NCI-H345 treated with DMSO at 0.1 percent for 48 hours (cell line): Measurements from ENCODE around the gene RAD51B.

Experiments
- DNase-seq: peaks from one replicate; lab custom pipeline; 2025; ENCODE audit not compliant: unreplicated experiment; lab: John Stamatoyannopoulos, UW

The RAD51B gene

DNA sequence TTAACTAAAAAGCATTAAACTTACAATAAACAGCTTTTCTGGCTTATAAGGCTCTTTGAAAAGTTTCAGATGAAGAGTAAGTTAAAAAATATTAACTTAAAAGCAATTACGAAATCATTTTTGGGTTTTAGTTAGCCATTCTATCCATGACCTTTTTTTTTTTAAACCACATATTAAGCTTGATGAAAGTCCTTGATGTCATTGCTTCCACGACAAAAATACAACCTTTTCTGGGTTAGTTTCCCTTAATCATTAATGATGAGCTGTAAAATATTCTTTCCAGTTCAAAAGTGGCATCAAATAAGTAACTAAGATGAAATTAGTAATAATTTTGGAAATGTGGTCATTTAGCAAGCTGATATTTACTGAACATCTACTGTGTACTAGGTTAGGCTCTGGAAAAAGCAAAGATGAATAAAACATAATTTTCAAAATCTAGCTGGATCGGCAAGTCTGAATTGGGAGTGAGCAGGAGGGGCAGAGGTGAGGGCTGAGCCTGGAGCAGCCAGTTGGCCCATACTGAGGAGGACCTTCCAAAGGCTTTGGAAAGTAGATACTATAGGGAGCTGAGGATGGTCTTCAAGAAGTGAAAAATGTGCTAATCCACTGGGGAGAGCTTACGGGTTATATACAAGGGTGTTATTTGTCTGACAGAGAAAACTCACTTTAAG lies 628.1 kb downstream of the RAD51B start:
- no peak for DNase-seq

DNA sequence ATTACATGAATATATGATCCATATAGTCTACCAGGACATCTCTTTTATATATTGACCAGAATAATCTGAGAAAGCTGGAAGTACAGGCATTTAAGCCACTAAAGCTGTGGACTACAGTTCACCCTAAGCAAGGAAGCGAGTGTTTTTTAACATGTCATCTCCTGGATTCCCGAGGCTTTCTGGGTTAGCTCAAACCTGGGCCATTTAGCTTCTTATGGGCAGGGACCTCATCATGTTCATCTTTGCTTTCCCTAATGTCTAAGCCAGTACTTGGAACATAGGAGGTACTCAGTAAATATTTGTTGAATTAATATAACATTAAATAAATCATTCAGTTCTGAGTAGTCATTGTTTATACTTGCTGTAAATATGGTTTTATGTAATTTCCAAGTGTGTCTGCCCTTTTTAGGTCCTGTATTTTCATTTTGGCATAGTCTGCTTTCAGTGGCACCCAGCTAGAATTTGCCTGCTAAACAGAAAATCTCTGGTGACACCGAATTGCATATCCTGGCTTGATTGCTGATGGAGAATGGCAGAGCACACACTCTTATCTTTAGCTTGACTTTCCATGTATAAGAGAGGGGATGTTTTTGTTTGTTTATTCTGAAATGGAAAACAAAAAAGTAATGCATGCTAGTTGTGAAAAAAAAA lies 628.8 kb downstream of the RAD51B start:
- no peak for DNase-seq

DNA sequence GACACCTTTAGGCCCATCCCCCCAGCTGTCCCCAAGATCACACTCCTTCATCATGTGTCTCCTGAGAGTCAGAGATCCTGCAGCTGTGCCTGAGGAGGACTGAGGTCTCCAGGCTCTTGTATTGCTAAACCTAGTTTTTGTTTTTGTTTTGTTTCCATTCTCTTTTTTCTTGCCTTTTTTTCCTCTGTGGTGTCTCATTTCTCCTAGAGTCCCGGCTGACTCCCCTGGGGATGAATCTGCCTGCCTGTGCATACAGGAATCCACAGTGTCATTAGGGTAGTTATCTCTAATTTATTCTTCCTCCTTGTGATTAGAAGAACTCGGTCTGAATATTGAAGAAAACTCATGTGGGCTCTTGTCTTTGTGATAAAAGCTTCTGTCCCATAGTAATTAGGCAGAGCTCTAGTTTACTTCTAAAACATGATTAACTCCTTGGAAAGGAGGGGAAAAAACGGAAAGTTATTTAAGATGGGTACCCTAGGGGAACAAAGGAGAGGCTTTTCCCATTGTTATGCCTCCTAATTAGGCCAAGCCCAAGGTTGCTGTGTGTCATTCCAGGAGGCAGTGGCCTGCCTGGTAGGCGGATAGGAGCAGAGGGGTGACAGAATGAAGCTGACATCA lies 630.1 kb downstream of the RAD51B start:
- no peak for DNase-seq

DNA sequence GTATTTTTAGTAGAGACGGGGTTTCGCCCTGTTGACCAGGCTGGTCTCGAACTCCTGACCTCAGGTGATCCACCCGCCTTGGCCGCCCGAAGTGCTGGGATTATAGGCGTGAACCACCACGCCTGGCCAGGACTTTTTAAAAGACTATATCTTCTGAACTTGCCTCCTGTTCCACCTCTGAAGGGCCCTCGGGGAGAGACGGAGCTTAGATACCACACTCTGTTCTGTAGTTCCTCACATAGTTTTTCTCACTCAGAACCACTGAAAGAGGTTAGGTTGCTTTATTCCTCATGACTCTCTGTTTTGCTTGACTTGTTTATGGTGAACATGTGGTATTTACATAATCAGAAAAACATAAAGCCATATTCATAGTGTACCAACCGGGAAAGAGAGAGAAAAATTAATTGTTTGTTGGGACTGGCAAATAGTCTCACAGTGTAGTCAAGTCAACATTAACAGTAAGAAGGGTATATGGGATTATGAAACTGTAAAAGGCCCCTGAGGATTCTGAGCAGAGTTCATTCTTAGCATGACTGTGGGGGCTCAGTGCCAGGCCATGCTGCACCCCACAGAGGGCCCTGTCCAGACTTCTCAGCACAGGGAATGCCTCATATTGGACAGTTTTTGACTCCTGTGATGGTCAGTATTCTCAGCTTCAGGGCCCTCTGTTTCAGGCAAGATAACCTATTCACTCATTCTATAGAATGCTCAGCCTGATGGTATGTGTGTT lies 631.0 kb downstream of the RAD51B start:
- no peak for DNase-seq

DNA sequence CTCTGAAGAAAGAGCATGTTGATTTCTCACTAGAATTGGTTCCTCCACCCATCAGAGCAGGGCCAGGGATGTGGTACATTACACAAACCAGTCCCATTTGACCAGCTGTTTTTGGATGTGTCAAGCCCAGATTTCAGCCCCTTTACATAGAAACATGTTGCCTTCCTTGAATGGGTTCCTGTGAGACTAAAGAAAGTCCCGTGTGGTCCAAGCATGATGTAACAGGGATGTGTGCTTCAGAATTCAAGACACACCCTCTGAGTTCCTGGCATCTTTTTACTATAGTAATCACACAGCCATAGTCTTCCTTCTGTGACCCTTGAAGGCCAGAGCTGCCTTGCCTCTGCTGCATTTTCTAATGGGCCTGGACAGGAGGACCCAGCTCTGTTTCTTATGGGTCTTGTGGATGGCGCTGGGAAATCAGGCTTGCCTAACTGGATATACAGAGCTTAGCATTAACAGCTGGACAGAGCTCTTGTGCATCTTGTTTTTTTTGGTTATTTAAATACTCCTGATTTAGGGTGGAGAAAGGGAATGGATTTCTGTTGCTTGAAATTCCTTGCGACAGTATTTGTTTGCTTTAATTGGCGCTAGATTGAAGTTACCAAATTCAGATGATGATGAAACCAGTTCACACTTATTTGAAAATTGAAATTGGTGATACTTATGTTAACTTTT lies 632.3 kb downstream of the RAD51B start:
- DNase-seq: no peak

DNA sequence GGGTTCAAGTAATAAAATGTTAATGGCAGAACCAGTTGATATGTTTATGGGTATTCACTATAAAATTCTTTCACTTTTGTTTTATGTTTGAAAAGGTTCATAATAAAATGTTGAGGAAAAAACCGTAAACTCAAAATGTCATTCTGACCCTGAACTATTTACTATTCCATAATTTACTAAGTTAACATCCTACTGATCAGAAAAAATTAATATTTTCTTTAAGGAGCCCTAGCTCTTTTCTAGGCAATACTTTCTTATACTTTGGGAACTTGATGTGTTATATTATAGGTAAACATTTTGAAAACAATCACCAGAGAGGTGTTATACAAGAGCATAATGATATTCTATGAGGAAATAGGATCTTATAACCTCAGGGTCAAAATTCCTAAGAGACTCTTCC lies 638.7 kb downstream of the RAD51B start:
- no peak for DNase-seq

DNA sequence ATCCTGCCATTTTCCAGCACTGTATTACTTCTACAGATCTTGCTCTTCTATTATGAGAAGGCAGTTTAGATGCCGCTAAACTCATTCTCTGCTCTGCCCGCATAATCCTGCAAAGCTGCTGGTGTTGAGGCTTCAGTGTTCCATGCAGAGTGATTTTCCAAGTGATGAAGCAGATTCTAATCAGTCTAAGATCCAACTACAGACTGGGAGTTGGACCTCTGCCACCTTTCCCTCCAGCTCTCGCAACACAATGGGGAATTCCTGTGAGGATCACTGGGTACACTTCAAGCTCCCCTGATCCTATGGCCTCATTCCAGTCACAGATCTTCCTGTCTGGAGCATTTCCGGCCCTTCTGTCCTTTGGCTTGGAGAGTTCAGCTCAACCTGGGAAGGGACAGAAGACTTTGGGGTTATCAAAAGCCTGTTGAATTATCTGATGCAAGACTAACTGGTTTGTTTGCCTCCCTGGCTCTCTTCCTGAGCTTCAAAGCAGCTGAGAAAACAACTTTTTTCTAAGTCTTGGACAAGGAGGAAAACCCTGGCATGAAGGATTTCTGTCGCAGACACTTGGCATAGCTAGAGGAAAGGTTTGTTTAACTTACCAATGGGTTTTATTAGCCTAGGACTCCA lies 639.4 kb downstream of the RAD51B start:
- DNase-seq: no peak

DNA sequence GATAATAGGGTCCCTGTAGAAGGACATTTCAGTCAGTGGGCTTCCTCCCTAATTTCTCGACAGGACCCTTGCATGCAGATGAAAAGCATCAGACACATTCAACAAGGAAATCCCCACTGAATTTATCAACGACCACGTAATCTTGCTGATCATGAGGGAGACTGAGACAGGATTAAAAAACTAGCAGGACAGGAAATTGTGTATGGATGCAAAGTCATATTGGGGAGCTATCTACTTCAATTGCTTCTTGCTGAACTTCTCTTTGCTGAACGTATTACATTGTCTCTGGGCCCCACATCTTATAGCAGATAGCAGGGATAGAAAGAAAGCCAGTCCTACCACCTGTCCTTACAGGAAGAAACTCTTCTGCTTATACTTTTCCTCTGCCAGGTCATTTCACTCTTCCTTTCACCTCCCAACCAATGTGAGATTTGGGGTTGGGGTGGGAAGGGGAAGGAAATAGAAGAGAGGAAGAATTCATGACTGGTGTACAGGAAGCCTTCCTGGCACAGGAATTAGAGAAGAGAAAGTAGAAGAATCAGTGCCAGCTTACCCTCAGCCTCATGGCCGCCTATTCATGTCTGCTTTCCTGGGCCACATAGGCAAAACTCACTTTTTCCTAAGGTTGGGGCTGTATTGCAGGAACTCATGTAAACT lies 640.0 kb downstream of the RAD51B start:
- no peak for DNase-seq

DNA sequence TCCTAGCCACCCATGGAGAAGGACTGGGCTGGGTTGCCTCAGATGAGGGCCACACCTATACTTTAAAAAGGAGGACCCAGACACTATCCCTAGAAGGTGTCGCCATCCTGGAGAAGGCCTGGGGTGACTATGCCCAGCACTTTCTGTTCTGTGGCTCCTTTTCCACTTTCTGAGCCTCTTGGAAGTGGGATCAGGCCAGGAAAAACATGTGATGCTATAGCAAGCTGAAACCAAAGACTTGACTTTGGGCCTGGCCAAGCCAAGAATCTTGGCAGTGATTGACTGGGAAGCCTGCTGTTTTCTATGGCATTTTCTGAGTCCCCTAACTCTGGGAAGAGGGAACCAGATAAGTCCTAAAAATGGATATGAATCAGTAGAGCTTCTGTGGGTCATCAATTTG lies 641.0 kb downstream of the RAD51B start:
- DNase-seq: no peak

DNA sequence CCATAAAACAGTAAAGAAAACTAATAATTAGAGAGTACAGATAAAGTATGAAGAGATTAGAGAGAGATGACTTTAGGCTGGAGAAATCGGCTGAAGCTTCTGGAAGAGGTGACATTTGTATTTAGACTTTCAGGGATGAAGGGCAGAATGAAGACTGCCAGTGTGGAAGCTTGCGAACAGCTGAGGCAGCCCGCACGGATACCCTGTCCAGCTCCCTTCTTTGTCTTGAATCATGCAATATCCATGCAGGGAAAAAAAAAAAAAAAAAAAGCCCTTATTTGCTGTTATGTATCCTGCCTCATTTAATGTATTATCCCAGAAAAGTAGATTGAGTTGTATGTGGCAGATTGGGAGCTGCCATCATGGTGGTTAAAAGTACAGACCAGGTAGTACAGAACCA lies 641.5 kb downstream of the RAD51B start:
- DNase-seq: no peak

DNA sequence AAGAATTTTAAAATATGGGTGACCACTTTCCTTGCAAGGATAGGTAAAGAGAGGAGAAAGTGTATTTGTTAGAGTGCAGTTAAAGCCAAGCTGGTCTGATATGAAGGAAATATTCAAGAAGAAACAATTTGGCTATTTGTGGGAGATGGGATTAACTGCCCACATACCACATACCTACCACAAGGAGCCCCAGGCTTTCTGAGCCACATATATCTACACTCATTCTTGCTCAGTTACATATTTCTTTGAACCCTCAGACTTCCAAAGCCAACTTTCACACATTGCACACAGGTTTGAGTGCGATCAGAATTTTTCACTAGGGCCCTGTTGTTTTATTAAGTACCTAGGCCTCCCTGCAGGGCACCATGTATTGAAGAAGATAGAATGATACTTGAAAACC lies 643.1 kb downstream of the RAD51B start:
- DNase-seq: no peak

DNA sequence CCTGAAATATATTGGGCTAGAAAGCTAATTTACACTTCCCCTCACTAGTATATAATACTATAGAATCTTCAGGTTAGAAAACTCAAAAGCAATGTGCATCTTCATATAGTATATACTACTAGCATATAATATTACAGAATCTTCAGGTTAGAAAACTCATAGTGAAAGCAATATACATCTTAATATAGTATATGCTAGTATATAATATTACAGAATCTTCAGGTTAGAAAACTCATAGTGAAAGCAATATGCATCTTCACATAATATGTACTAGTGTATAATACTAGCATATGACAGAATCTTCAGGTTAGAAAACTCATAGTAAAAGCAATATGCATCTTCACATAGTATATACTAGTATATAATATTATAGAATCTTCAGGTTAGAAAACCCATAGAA lies 643.7 kb downstream of the RAD51B start:
- DNase-seq: no peak

DNA sequence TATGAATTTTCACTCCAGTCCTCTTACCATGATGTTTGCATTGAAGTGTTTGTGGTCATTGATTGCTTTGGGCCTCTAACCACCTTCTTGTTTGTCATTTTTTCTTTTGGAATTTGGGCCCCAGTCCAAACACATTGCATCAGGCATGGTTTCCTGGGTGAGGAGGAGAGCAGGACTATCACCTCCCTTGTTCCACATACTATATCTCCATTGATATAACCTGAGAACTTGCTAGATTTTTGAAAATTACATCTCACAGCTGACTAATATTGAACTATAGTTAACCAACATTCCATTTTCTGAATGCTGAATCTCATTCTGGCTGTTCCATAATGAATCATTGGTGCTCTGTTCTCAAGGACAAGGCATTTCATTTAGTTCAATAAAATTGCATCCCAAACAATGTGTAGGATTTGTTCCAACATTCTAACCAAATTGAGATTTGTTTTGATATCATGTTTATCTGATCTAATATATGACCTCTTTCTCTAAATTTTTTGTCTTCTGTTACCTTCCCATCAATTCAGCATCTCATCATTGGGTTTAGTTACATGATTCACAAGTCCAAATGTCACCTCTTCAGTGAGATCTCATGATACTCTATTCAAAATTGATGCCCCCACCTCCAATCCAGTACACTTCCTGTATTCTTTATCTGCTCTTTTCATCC lies 644.3 kb downstream of the RAD51B start:
- DNase-seq: no peak

DNA sequence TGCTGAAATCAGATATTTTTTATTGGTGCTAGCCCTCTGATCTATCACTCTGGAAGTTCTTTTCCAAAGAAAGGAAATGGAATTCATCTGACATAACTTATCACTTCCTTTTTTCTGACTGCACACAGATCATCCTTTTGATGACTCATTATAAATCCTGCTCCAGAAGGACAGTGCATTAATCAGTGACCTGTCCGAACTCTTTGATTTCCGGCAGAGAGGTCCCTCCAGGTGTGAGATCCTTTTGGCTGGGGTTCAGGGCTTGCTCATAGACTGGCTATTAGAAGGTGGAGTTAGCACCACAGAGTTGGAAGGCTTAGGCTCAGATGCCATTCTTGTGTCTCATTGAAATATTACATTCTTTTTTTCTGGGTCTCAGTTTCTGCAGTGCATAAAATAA lies 645.1 kb downstream of the RAD51B start:
- no peak for DNase-seq

DNA sequence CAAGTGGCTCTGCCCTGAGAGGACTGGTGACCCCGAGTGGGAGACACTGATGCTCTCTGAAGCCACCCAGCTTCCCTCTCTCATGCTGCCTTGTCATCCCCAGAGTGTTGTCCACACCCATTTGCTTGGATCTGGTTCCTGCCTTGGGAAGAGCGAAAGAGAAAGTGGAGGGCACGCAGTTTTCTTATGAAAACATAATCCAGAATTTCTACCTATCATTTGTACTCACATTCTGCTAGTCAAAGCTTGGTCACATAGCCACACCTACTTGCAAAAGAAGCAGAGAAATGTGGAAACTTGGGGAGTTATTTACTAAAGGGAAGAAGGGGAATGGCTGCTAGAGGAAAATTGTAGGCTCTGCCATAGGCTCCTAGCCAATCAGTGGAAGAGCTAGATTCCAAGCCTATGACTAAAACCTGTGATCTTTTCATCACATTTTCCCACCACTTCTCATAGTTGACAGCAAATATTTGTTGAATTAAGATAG lies 647.0 kb downstream of the RAD51B start:
- no peak for DNase-seq

DNA sequence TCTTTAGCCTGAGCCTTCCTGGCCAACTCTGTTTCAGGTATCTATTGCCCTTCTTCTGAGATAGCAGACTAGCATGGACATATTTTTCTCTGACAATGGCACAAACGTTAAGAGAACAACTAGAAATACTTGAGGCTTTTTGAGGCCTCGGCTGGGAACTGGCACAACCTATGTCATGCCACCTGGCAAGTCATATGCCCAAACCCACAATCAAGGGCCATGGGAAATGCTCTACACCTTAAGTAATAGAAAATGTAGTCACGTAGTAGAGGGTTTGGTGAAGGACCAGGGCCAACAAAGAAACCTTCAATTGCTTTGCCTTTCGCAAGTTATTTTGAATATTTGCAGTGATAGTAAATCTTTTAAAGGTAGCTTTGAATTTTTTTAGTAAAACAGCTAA lies 647.8 kb downstream of the RAD51B start:
- DNase-seq: no peak

DNA sequence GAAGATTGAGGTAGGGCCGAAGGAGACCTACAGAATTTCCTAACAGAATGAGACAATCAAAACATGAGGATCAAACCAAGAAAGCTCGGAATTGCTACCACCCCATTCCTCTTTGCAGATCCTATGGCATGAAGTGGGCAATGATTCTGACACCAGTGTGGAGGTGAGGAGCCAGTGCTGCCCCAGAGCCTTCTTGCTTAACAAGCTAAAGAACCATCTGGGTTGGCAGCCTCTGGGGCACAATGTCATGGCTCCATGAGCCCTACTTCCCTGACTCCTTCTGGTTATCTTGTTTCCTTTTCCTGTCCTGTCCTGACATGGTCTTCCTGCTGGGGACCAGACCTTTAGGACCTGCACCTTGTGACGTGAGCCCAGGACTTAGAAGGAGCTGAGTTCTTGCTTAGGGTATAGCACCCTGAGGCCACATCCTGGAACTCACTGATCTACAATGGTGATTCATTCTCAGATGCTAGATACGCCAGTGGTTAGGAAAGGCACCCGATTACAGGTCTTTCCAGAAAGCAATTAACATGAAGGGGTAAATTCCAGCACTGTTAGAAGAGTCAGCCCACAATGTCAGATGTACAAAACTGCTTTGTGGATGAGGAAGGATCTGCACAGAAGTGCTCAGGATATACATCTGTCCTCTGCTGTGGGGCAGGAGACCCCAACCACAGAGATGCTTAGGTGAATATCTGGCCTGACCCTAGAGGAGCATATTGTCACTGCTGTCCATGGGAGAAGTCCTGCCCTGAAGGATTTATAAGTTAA lies 649.0 kb downstream of the RAD51B start:
- DNase-seq: no peak

DNA sequence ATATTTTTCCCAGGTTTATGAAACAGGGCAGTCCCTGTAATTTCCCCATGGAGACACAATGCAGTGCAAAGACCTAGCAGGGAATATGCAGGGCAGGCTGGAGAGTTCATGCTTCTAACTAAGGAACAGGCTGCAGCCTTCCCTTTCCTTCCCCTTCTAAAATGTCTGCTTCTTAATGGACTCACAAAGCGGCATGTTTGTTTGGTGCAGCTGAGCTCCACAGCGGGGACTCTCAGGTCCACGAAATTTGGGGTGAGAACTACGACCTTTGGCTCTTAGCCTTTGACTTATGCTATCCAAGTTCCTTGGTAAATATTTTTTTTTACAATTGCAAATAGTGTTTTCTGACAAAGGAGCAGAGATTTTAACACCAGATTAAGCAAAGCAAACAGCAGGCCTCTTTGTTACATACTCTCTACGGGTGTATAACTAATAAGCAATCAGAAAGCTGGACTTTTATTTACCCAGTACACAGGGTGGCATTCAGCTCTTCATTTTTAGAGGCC lies 649.7 kb downstream of the RAD51B start:
- DNase-seq: no peak

DNA sequence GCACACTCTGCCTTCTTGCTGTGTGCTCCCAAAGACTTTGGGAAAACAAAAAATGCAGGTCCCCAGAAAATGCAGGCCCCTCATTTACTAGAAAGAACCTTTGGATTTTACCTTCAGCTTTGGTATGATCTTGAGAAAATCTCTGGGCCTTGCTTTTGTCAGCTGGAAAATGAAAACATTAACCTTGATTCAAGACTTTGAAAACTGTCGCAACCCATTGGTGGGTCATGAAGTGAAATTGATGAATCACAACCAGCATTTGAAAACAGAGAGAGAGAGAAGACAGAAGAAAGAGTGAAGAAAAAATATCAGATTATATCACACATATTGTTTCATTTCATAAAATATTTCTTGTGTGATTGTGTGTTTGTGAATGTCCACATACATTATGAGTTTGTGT lies 650.8 kb downstream of the RAD51B start:
- no peak for DNase-seq
